Pericardium fibroblast (primary cell): ENCODE results near the gene INPP5K. TPM values are rescaled to one million over a fixed set of nuclear protein-coding genes. Genes with fewer than 3 reads are reported as not detected.

Experiments
- total RNA-seq: library from RNA; depleted of rRNA; stranded (reverse); fragments of >200 nt; gene quantifications from 2 replicates; pipeline ENCODE4 v1.2.3, GENCODE V29; 2015

The INPP5K gene
- 31.2 and 37.6 TPM in 2 replicates for total RNA-seq

DNA sequence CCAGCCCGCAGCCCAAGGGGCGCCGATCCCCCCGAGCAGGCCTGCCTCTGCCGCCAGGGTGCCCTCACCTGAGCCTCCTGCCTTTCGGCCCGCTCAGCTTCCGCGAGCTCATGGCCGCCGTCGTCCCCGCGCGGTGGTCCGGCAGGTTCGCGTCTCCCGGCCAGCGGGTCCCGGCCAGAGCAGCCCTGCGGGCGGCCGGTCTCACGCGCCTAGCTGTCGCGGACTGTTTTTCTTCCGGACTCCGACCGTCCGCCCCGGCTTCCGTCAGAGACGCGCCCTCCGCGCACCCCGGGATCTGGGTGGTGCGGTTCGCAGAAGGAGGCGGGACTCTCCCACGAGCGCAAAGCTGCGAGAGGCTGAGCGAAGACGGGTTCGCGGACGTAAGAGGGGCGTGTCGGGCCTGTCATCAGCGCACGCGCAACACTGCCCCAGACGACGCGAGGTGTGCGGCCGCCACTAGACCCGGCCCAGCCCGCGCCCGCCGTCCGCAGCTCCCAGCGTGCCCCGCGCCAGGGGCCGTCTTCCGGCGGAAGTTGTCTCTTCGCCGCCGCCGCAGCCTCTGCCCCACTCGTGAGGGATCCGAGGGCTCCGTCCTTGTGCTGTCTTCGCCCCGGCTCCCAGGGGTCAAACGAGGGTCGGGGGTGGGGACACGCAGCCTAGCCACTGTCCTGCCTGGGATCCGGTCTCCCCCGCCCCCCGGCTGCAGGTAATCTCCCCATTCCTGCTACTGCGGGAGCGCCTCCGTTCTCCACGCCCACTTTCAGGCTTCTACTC is at the start of gene INPP5K:
Gene INPP5K, minus strand, starts transcription at position 225 of the 774 bp plus-strand sequence. Its CDS starts 113 bp downstream, at position 112.

DNA sequence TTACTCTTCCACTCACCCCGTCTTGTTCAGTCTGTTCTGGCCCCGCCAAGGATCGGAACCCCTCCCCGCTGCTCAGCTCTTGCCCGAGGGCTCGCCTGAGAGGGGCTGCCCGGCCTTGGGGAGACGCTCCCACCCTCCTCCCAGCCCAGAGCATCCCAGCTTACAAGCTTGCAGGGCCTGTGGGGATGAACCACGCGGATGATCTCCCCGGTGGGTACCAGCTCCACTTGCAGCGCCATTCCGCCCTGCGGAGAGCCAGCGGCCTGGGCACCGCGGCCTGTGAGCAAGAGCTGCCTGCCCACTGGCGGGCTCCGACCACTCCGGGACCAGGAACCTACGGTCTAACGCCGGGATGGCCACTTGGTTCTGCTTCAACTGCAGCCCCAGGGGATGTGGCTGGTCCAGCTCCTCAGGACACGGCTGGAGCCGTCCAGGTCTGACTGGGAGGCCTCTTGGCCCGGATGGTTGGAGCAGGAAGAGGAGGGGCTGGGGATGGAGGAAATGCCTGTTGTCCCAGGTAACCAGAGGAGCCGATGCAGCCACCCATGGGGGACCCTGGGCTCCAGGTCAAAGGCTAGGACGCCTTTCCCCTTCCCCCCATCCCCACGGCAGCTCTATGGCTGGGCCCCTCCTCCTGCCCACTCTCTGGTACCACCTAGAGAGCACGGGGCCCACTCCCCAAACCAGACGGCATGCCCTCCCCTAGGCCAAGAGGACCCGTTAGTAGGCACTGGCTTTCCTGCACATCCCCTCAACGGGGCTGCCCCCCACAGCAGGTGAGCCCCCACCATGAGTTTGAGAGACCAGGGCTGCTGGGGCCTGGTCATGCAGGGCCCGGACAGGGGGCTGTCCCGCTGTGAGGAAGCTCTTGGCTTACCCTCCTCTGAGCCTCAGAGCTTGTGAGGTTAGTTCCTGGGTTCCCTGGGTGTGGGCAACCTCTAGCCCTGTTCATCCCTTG is 23.9 kb downstream of the INPP5K start, which contains the start of gene MYO1C:
Gene MYO1C, minus strand, starts transcription at position 438 of the 958 bp plus-strand sequence. Its CDS starts 199 bp downstream, at position 239.

DNA sequence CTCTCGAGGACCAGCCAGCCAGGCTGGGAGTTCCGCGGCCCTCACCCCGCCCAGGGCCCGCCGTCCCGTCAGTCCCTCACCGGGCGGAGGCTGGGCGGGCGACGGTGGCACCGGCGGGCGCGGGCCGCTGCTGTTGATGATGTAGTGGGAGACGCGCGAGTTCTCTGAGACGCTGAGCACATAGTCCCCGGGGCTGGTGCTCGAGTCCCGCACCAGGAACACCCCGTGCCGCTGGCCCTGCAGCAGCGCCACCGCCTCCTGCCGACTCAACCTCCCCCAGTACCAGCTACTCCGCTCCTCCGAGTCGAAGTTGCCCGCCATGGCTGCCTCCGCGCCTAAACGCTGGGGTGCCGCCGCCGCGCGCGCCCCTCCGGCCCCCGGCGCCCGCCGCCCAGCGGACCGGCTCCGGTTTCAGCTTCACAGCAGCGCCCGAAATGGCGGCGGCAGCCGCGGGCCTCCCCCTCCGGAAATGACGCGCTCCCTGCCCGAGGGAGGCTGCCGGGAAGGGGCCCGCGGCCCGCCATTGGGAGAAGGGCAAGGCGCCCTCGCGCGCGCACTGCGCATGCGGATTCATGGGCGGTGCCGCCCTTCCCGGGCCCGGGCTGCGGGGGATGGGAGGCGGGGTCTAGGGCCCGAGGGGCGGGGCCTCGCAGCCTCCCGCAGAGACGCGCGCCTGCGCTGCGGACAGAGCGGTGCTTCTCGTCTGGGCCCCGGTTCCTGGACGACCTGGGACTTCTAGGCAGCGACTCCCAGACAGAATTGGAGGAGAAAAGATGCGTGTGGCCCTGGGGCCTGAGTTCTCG is 60.4 kb downstream of the INPP5K start, which contains the start of gene CRK:
Gene CRK, minus strand, starts transcription at position 436 of the 803 bp plus-strand sequence. Its CDS starts 115 bp downstream, at position 321.

Other genes with a start within 250 kb of the INPP5K start
- not detected in 2 replicates for gene BHLHA9, start 246.2 kb downstream of the INPP5K start, total RNA-seq
- gene TRARG1, start 236.9 kb downstream of the INPP5K start, total RNA-seq: 0.93 TPM in 1 of 2 replicates, not detected in the other
- 526 and 560 TPM in 2 replicates for gene YWHAE, start 116.4 kb downstream of the INPP5K start, total RNA-seq
- 50.9 and 70.1 TPM in 2 replicates for gene CRK, start 60.4 kb downstream of the INPP5K start, total RNA-seq
- gene MYO1C, start 23.9 kb downstream of the INPP5K start, total RNA-seq: 78.4 and 129 TPM in 2 replicates
- 23.2 and 27.4 TPM in 2 replicates for gene PITPNA, start 46.2 kb upstream of the INPP5K start, total RNA-seq
- 2.9 and 9.7 TPM in 2 replicates for gene SLC43A2, start 112.2 kb upstream of the INPP5K start, total RNA-seq
- gene SCARF1, start 129.1 kb upstream of the INPP5K start, total RNA-seq: under 0.01 and 2.1 TPM in 2 replicates
- 11.3 and 17.4 TPM in 2 replicates for gene RILP, start 133.3 kb upstream of the INPP5K start, total RNA-seq
- 82.6 and 120 TPM in 2 replicates for gene PRPF8, start 168.3 kb upstream of the INPP5K start, total RNA-seq
- 13.2 and 15.3 TPM in 2 replicates for gene TLCD2, start 193.8 kb upstream of the INPP5K start, total RNA-seq
- 23.2 and 27.5 TPM in 2 replicates for gene WDR81, start 208.1 kb upstream of the INPP5K start, total RNA-seq
- 0.35 and 1.9 TPM in 2 replicates for gene SERPINF2, start 226.3 kb upstream of the INPP5K start, total RNA-seq
- gene SERPINF1, start 245.4 kb upstream of the INPP5K start, total RNA-seq: 1,032 and 1,366 TPM in 2 replicates